Skin of body (tissue), 2 donors: Measurements from ENCODE around the gene CROT. TPM values are rescaled to one million over a fixed set of nuclear protein-coding genes. Genes with fewer than 3 reads are reported as not detected.

ENCODE experiments used
- DNase-seq: peaks from one replicate; lab custom pipeline; 2025; lab: John Stamatoyannopoulos, UW
- total RNA-seq: library from RNA; depleted of rRNA; stranded (reverse); fragments of >200 nt; gene quantifications from one replicate; pipeline ENCODE4 v1.2.3, GENCODE V29; 2014

The CROT gene
- total RNA-seq, 1 donor from 2014 or later: 21.8 TPM

GRCh38 chr7:87339373-87339897 lies 6.0 kb upstream of the CROT start:
- no peak for DNase-seq

GRCh38 chr7:87341441-87341840 lies 4.0 kb upstream of the CROT start:
- DNase-seq: no peak

GRCh38 chr7:87342231-87342630 lies 3.2 kb upstream of the CROT start:
- DNase-seq: no peak

- no peak for DNase-seq
Measured at GRCh38 chr7:87344446-87344845, 1.0 kb upstream of the CROT start.

- DNase-seq: no peak
Measured at GRCh38 chr7:87345962-87346371, 503 bp downstream of the CROT start.

- DNase-seq: no peak
Measured at GRCh38 chr7:87347207-87347606, 1.7 kb downstream of the CROT start.

- DNase-seq: no peak
Measured at GRCh38 chr7:87347664-87348063, 2.2 kb downstream of the CROT start.

GRCh38 chr7:87354749-87355148 lies 9.3 kb downstream of the CROT start:
- DNase-seq: no peak

GRCh38 chr7:87356448-87356847 lies 11.0 kb downstream of the CROT start:
- DNase-seq: no peak

- DNase-seq: no peak
Measured at GRCh38 chr7:87359366-87359765, 13.9 kb downstream of the CROT start.

- DNase-seq: no peak
Measured at GRCh38 chr7:87361320-87361719, 15.9 kb downstream of the CROT start.

GRCh38 chr7:87363342-87363741 lies 17.9 kb downstream of the CROT start:
- no peak for DNase-seq

- no peak for DNase-seq
Measured at GRCh38 chr7:87364246-87364645, 18.8 kb downstream of the CROT start.

- no peak for DNase-seq
Measured at GRCh38 chr7:87369216-87369615, 23.8 kb downstream of the CROT start.

- no peak for DNase-seq
Measured at GRCh38 chr7:87370660-87371180, 25.3 kb downstream of the CROT start.

- DNase-seq: no peak
Measured at GRCh38 chr7:87375662-87376435, 30.4 kb downstream of the CROT start.

- DNase-seq: no peak
Measured at GRCh38 chr7:87380905-87381304, 35.4 kb downstream of the CROT start.

GRCh38 chr7:87391020-87391701 lies 45.7 kb downstream of the CROT start:
- DNase-seq: no peak

GRCh38 chr7:87395442-87396020 lies 50.1 kb downstream of the CROT start:
- no peak for DNase-seq

GRCh38 chr7:87398446-87398845 lies 53.0 kb downstream of the CROT start:
- no peak for DNase-seq

GRCh38 chr7:87404674-87405073 lies 59.2 kb downstream of the CROT start:
- no peak for DNase-seq

GRCh38 chr7:87411186-87411585 lies 65.7 kb downstream of the CROT start:
- DNase-seq: no peak
